GM19452 (cell line): Measurements from ENCODE around the gene USP46.

Experiments
- ATAC-seq: cut with Tn5 transposase; IDR thresholded peaks from one replicate; pipeline ENCODE4 v1.9.1; 2021; ENCODE audit not compliant: unreplicated experiment

USP46 gene

DNA sequence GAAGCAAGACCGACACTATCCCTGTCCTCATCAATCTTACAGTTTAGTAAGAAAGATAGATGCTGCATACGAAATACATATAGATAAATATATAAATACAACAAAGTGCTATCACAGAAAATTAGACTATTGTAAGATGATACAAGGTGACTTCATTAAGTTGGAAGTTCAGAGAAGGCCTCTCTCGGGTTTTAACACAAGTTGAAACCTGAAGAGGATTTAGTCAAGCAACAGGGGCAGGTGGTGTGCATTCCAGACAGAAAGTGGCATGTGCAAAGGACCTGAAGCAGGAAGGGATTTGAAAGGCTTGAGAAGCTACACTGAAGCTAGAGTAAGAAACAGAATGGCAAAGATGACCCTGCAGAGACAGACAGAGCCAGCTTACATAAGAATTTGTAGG, 36.5 kb downstream of the USP46 start:
- no peak for ATAC-seq

- ATAC-seq = no peak
Observed at GRCh38 chr4:52621567-52621966, 37.5 kb downstream of the USP46 start.

DNA sequence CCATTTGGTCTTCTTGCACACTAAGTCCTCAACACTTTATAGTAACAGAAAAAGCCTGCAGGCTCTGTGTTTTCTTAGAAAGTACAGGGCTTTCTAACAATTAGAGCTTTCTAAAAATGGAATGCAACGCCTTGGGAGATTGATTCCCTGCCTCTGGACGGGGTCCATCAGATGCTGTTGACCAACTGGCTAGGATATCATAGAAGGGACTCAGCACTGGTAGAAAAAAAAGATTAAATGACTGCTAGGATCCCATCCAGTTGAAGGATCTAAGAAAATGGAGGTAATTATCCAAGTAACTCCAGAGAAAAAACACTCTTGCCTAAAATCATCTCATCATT, 39.5 kb downstream of the USP46 start:
- ATAC-seq = no peak

- no peak for ATAC-seq
Observed at GRCh38 chr4:52618795-52619590, 40.1 kb downstream of the USP46 start.

DNA sequence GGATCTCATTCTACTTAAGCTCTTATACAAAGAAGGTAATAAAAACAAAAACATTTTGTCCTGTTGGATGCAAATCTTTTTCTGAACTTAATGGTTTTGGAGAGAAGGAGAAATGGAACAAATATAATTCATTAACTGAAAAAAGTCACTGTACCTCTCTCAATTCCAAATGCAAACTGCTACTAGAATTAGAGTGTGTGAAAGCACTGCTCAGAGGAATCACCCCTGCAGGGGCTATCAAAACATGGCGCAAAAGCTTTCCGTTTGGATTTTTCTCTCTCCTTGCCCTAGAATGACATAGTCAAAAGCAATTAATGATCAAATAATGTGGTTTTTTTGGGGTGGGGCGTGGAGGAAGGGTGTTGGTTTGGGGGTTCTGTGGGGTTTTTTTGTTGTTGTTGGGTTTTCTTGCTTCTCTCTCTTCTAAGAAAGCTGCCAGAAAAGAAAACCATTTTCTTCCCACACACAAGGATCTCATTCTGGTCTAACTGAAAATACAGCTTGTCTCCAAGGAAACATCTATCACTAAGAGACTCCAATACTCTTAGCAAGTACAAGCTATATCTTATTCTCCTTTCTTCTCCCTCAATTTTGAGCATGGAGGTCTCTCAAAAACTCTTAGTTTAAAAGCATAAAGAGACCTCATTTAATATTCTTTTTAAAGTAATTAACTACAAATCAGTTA, 41.6 kb downstream of the USP46 start:
- no peak for ATAC-seq

DNA sequence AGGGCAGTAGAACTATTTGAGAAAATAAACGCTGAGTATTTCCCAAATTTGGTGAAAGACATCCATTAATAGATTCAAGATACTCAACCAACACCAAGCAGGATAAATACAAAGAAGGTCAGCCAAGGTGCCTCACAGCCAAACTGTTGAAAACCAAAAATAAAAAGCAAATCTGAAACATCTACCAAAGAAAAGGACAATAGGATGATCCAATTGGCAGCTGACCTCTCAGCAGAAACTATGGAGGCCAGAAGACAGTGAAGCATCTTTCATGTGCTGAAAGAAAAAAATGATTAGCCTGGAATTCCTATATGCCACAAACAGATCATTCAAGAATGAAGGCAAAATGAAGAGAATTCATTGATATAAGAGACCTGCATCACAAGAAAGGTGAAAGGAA, 44.9 kb downstream of the USP46 start:
- no peak for ATAC-seq

GRCh38 chr4:52612341-52612740, 46.8 kb downstream of the USP46 start:
- no peak for ATAC-seq

GRCh38 chr4:52611030-52611555, 48.0 kb downstream of the USP46 start:
- ATAC-seq = no peak

DNA sequence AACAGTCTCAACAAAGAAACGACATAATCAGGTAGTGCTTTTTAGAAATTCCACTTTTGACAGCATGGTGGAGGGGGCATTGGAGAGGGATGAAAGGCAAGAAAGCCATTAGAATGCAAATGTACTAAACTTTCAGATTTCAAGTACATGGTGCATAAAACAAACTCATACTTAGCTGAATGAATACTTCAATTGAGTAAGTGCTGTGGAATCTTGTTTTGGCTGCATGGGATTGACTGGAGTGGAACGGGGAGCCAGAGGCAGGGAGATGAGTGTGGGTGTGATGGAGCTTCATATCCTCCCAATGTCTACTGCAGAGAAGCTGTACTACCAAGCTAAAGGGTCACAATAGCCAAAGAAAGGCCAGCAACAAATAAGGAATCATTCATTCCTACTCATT, 52.4 kb downstream of the USP46 start:
- ATAC-seq = no peak

- no peak for ATAC-seq
Observed at GRCh38 chr4:52606040-52606439, 53.1 kb downstream of the USP46 start.

- ATAC-seq = no peak
Observed at GRCh38 chr4:52604215-52604614, 54.9 kb downstream of the USP46 start.

DNA sequence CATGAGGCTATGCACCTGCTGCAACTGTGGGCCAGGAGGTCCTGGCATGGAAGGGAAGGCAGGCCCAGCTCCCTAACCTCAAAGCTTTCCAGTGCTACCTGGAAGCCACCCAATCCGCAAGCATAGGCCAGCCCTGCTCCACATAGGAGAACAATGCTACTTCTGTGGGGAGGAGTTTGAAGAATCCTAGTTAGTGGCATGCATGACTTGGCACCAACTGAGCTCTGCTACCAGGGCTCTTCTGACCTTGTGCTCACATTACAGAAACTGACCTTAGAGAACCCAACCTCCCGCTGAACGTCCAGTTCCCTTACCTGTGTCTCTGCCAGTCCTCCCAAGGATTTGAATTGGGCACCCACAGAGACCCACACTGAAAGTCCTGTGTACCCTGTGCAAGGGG, 58.8 kb downstream of the USP46 start:
- no peak for ATAC-seq

DNA sequence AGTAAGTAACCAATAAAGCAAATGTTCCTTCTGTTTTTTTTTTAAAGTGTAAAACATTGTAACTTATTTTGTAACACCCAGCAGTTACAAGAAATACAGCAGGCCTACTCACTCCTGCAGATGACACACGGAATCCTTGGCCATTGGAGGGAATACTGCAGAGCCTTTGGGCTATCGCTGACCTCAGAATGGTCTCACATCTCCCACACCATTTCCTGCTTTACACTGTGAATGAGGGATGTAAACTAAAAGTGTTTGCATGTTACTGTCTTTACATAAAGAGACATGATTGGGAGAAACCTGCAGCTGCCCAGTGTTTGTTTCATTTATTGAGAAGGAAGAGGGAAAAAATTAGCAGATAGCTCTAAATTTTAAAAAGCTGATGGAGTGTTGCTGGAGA, 64.1 kb downstream of the USP46 start:
- no peak for ATAC-seq

- ATAC-seq = no peak
Observed at GRCh38 chr4:52592287-52592686, 66.8 kb downstream of the USP46 start.

DNA sequence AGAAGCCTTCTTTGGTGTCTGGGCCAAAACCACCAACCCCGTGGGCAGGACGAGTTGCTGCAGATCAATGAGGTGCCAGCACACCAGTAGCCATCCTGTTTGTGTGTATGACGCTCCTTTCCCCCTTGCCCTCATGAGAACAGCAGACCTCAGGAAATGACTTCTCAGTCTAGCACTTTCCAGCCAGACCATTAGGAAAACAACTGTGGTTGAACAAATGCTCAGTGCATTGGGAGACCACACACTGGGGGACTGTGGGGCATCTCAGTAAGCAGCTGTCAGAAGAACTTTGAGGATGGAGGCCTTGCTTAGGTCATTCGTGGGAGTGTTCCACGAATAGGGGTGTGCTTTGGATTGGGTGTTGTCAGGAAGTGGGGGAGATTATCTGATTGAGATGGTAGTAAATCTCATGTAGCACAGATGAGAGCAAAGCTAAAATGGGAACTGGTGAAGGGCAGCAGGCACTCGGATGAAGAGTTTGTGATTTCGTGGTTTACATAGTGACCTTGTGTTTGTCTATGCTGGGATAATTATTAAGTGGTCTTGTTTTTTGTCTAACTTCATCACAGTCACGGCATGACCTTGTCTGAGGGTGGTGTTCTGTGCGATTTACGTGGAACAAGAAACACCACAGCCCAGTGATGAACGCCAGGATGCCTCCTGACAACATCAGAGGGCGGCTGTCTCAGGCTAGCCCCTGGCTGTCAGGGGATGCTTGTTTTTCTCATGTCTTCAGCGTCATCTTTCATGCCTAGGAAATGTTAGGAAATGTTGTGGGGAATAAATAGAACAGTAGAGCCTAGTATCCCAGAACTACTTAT, 70.1 kb downstream of the USP46 start:
- ATAC-seq = no peak

DNA sequence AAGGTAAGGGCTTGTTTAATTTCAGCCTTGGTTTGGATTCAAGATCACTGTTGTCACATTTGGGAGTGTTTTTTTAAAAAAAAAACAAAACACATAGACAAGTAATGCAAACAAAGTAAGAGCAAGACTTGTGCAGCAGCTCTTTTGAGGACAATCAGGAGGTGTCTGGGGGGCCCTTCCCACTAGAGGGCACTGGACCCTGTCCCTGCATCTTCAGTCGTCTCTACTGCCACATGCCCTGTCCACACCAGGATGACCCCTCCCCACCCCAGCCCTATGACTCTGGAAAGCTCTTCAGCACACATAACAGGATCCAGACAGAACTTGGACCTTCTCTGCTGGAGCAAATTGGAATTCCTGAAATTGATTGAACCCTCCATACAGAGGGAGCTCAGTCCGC, 71.0 kb downstream of the USP46 start:
- no peak for ATAC-seq

- no peak for ATAC-seq
Observed at GRCh38 chr4:52586069-52586468, 73.0 kb downstream of the USP46 start.

DNA sequence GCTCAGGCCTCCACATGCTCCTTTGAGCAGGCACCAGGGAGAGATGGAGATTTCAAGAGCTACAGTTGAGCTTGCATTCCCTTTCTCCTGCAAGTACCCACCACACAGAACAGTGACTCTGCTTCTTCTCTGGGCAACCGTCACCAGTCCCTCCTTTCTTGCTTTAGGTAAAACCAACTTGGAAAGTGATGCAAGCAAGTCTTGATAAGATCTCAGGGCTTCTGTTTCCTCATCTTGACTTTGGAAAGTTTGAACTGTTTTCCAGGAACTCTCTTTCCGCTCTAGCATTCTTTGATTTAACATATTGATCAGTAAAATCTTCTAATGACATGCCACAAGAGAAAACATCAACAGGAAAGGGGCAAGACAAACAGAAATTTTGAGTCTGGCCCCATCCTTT, 73.7 kb downstream of the USP46 start:
- ATAC-seq = no peak

- no peak for ATAC-seq
Observed at GRCh38 chr4:52579602-52580272, 79.4 kb downstream of the USP46 start.

DNA sequence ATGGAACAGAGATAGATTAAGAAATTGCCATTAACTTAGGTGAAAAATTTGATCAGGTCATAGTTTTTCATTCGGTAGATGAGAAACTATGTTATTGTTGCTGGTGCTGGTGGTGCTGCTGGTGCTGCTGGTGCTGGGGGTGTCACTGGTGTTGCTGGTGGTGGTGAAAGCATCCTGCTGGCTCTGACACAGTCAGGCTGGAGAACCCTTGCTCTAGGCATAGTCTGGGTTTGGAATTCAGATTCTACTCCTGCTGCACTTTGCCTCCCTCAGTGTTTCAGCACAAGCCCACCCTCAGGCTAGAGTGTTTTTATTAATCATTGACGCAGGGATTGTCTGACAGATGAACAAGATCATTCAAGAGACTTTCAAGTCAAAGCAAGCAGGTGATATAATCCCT, 80.2 kb downstream of the USP46 start:
- ATAC-seq = no peak

- no peak for ATAC-seq
Observed at GRCh38 chr4:52577624-52577962, 81.5 kb downstream of the USP46 start.
